ENCODE data around the gene IQSEC2. TPM values are rescaled to one million over a fixed set of nuclear protein-coding genes. Genes with fewer than 3 reads are reported as not detected.

Gene IQSEC2
- total and polyA plus RNA-seq, 2 of the 4 experiments (the other 2 are of a cell fraction): 2.5 to 11.4 TPM

DNA sequence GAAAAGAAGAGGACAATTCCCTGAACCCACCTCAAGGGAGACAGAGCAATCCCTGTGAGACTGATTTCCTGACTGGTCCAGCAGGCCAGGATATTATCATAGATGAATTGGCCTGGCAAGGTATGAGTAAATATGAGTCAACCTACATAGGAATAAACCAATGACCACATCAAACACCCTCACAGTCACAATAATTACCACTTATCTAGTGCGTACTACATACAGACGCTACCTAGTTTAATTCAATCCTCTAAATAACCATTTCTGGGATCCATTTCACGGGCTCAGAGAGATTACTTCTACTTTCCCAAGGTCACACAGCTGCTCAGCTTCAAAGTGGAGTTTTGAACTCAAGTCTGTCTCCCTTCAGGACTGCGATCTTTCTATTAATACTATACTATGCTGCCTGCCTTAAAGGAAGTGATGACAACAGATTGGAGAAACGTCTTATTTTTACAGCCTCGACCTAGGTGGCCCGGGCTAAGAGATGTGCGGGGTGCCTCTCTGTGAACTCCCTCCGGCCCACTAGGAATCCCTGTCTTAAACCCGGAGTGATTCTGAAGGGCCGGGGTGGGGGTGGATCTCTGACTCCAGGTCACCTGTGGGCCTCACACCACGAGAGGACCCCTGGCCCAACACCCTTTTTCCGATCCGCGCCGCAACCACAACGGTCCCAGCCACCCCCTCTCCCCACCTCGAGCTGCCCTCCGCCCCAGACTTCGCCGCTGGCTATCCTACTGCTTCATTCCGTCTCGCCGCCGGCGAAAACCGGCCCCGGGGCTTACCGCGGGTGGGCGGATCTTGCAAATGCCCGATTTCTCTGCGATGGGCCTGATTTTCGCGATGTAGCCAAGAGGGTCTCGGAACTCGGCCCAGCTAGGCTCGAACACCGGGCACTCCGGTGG is 57.2 kb downstream of the IQSEC2 start:
- H2BK15ac ChIP-seq (ENCODE audit: low read depth, low read length): no peak overlapping the region
- dilution Hi-C loops (cut with HindIII; ENCODE audit: low sequenced_read_pairs, unreplicated experiment) (no loop called here), in situ Hi-C loops (cut with MboI; ENCODE audit: low sequenced_read_pairs) (no loop called here), intact Hi-C loops (cut with micrococcal nuclease) (loop anchor here (5.0 kb wide), 1 partner anchor 132 kb away; the partner anchor contains the start of gene KANTR)
- H2AK9ac ChIP-seq (replicated peaks; ENCODE audit: low read depth, low read length, poor library complexity): peak overlapping the region; percentile 98
- peak overlapping the region; percentile 94 for H3K9ac ChIP-seq (ENCODE audit: low read depth, low read length)
- ATAC-seq (ENCODE audit: low read depth): peak; percentile 19
- ChIA-PET POLR2A (ENCODE audit: unreplicated experiment) (no interaction called here), CTCF (no interaction called here)
- H3K4ac ChIP-seq (ENCODE audit: low read depth, low read length): peak overlapping the region; percentile 99
- peaks cover 0 to 56% of the 10 kb centered on the region in 2 experiments; a peak in 3 of 4 replicates for H3K79me1 ChIP-seq (ENCODE audit: low read depth in 1 of 2, low read length in 2 of 2)
- no peaks in the 10 kb centered on the region for H3K9me3 ChIP-seq (ENCODE audit: control insufficient read depth, insufficient read depth, low read length)
- 2% methylated on average over 25 of the region's 40 CpGs; no CpG with 5 or more reads in 1 of the 2 experiments for WGBS, 2 experiments (ENCODE audit: extremely low coverage in 2 of 2, insufficient read length in 1 of 2)
- BruUV-seq (replicated peaks): no TSS peak
- peaks cover 24% of the 10 kb centered on the region for H3K36me3 ChIP-seq (ENCODE audit: control insufficient read depth, insufficient read depth, low read length)
- peaks cover 35% of the 10 kb centered on the region for H3K9me1 ChIP-seq (ENCODE audit: insufficient read depth, low read length)
- peak overlapping the region; percentile 84 for H4K5ac ChIP-seq (ENCODE audit: low read depth, low read length)
- H2BK5ac ChIP-seq (ENCODE audit: low read depth, low read length, poor library complexity, severe bottlenecking): peak overlapping the region; percentile 90
- TF ChIP-seq POLR2A (IDR thresholded peaks at IDR 0.05; ENCODE audit: low read depth, low read length): no peak
- TF ChIP-seq MXI1 (IDR thresholded peaks at IDR 0.05; ENCODE audit: borderline replicate concordance, low read depth, low read length): no peak
- TF ChIP-seq SMC3 (IDR thresholded peaks at IDR 0.05; ENCODE audit: low read depth, low read length): no peak
- TF ChIP-seq ELK1 (IDR thresholded peaks at IDR 0.05; ENCODE audit: borderline replicate concordance, low read depth, low read length): no peak
- no peak for TF ChIP-seq RAD21 (IDR thresholded peaks at IDR 0.05; ENCODE audit: low read length)
- TF ChIP-seq RCOR1 (IDR thresholded peaks at IDR 0.05; ENCODE audit: insufficient replicate concordance, low read length): no peak
- TF ChIP-seq MAZ (IDR thresholded peaks at IDR 0.05; ENCODE audit: borderline replicate concordance, low read depth, low read length): no peak
- no peak for TF ChIP-seq CEBPB (IDR thresholded peaks at IDR 0.05; ENCODE audit: low read depth, low read length)
- no peak for TF ChIP-seq CHD1 (IDR thresholded peaks at IDR 0.05; ENCODE audit: low read depth, low read length)
- TF ChIP-seq MAFK (IDR thresholded peaks at IDR 0.05; ENCODE audit: low read depth, low read length): no peak
- TF ChIP-seq, protein P1, sequence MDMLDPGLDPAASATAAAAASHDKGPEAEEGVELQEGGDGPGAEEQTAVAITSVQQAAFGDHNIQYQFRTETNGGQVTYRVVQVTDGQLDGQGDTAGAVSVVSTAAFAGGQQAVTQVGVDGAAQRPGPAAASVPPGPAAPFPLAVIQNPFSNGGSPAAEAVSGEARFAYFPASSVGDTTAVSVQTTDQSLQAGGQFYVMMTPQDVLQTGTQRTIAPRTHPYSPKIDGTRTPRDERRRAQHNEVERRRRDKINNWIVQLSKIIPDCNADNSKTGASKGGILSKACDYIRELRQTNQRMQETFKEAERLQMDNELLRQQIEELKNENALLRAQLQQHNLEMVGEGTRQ (IDR thresholded peaks at IDR 0.05; ENCODE audit: low read depth, low read length): no peak
- TF ChIP-seq FOS (IDR thresholded peaks at IDR 0.05; ENCODE audit: low read depth, low read length): no peak; the same call in 1 of the 2 replicates
- TF ChIP-seq NFE2L2 (IDR thresholded peaks at IDR 0.05; ENCODE audit: low read depth, low read length): no peak
- TF ChIP-seq RFX5 (IDR thresholded peaks at IDR 0.05; ENCODE audit: low read depth, low read length): no peak
- peak overlapping the region; percentile 99 for H2AFZ ChIP-seq (replicated peaks; ENCODE audit: low read length, poor library complexity)
- peak overlapping the region; percentile 93 for H3K27ac ChIP-seq (ENCODE audit: insufficient read depth, low read length)
- peaks cover 53% of the 10 kb centered on the region for H4K20me1 ChIP-seq (ENCODE audit: insufficient read depth, low read length)
- H4K8ac ChIP-seq (ENCODE audit: low read depth in 2 of 2, low read length in 2 of 2): peak overlapping the region; percentile 92 to 97; a peak in 3 of 4 replicates
- peak; percentile 85 for DNase-seq
- peak overlapping the region; percentile 95 for H3K56ac ChIP-seq (ENCODE audit: extremely low read depth, insufficient read depth, low read length)
- H3K4me3 ChIP-seq (ENCODE audit: insufficient read depth, low read depth, low read length): peak overlapping the region; percentile 75
- peak overlapping the region; percentile 98 for H4K91ac ChIP-seq (ENCODE audit: insufficient read depth, low read depth, low read length)
- H3K23ac ChIP-seq (ENCODE audit: low read depth, low read length): peak overlapping the region; percentile 100
- peak overlapping the region; percentile 62; the same call in 1 of the 2 replicates for H3K18ac ChIP-seq (ENCODE audit: low read depth, low read length)
- peak overlapping the region; percentile 88 for H2AK5ac ChIP-seq (ENCODE audit: low read depth, low read length)
- H3K4me2 ChIP-seq (ENCODE audit: low read depth, low read length): peak overlapping the region; percentile 94
- no peak overlapping the region for H2BK20ac ChIP-seq (ENCODE audit: low read depth, low read length)
- H2BK120ac ChIP-seq (ENCODE audit: low read depth, low read length): peak overlapping the region; percentile 98; the same call in 1 of the 2 replicates
- H3K4me1 ChIP-seq (ENCODE audit: control insufficient read depth, insufficient read depth, low read length): peaks cover 13% of the 10 kb centered on the region
- peak overlapping the region; percentile 100 for H3K14ac ChIP-seq (replicated peaks; ENCODE audit: low read depth, low read length)
- H3K27me3 ChIP-seq (ENCODE audit: control insufficient read depth, insufficient read depth, low read length): no peaks in the 10 kb centered on the region
